HG02884 (cell line): Measurements from ENCODE around the gene MX2.

Experiments used
- ATAC-seq: cut with Tn5 transposase; IDR thresholded peaks from one replicate; pipeline ENCODE4 v1.9.1; 2021; ENCODE audit warnings: mild to moderate bottlenecking, moderate library complexity; ENCODE audit not compliant: unreplicated experiment

MX2 gene

DNA sequence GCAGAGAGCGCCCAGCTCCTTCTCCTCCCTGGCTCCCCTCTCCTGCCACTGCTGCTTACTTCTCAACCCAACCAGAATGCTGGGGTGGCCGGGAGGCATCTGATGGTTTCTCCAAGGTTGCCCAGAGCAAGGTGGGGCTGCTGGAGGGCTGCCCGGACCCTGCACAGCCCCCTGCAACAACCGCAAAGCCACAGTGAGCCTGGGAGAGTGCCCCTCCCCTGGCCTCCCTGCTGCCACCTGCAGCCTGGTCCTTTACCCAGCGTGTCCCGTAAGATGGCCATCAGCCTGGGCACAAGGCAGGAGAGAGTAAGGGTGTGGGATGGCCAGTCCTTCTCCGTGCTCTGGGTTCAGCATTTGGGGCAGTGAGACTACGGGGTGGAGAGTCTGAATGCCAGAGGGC, 17.0 kb downstream of the MX2 start:
- no peak for ATAC-seq

DNA sequence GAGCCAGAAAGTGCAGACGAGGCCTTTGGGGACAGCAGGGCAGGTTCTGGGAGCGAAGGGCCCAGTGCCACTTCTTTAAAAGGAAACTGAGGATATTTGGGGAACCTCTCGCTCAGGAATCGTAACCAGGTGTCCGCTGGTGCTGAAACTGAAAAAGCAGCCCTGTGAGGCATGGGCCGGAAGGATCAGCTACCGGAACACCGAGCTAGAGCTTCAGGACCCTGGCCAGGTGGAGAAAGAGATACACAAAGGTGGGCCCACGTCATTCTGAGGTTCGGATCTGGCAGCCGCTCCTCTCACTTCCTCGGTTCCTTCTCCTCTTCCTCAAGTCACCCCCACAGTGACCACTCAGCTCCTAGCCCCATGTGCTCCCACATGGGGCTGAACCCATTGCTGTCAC, 18.1 kb downstream of the MX2 start:
- no peak for ATAC-seq

DNA sequence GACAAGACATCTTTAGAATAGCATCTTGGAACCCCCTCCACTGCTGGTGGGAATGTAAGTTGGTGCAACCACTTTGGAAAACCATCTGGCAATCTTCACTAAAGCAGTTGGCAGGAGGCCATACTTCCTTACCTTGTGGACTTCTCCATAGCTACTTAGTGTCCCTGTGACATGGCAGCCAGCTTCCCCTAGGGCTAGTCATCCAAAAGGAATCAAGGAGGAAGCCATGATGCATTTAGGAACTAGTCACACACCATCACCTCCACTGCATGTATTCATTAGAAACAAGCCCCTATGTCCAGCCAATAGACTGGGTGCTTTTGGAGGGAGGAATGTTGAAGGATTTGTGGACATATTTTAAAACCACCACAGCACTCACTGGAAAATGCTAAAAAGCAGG, 19.9 kb downstream of the MX2 start:
- no peak for ATAC-seq

DNA sequence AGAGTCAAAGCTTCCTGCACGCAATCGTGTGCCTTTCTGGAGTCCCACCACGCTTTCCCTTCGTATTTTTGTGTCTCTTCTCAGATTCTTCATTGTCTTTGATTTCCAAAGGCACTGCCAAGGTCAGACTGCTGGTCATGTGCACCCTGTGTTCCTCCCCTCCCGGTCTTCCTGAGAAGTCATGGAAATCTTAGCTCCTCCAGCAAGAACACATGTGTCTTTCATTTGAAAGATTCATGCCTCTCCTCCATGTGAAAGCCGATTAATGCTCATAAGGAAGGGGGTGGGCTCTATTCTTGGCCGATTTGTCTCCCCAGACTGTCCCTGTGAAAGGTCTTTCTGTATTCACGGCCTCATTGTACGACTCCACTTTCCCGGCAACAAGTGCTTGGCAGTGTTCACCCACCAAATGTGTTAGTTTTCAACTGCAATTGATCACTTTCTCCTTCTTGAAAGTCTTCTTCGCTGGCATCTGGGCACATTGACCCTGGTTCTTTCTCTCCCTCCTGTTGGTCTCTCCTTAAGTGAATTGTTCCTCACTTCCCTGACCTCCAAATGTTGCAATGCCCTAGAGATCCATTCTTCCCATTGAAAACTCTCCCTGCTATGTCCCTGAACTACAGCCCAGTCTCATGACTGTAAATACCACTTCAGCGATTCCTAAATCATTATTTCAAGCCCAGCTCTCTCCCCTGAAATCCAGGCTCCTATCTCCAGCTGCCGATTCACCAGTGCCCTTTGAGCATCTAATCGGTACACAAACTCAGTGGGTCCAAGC, 25.4 kb downstream of the MX2 start:
- no peak for ATAC-seq

DNA sequence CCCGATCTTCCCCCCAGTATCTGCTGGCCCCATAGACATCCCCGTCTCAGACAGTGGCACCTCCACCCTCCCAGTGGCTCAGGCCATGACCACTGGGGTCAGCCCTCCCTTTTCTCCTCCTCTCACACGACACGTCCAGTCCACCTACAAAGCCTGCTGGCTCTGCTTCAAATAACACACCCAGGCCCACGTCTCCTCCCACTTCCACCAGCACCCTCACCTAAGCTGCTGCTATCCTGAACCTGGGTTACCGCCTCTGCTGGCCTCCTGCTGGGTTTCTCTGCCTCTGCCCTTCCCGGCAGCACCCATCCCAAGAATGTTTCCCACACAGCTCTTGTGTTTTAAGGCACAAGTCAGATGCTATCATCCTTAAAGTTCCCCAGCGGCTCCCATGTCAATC, 26.0 kb downstream of the MX2 start:
- ATAC-seq, result no peak

DNA sequence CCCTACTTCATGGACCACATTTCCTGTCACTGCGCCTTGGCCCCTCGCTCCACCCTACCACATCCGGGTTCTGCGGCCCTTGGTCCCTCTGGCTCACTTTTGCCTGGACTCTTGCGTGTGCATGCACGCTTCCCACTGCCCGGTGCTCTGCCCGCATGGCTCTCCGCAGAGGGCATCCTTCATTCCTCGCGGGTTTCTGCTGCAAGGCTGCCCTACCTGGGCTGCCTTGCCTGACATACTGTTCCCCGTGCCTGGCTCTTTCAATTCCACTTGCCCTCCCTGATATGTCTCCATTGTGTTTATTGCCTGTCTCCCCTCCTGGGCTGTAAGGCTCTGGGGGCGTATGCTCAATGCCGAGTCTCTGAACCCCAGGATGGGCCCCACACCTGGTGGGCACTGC, 26.4 kb downstream of the MX2 start:
- no peak for ATAC-seq

DNA sequence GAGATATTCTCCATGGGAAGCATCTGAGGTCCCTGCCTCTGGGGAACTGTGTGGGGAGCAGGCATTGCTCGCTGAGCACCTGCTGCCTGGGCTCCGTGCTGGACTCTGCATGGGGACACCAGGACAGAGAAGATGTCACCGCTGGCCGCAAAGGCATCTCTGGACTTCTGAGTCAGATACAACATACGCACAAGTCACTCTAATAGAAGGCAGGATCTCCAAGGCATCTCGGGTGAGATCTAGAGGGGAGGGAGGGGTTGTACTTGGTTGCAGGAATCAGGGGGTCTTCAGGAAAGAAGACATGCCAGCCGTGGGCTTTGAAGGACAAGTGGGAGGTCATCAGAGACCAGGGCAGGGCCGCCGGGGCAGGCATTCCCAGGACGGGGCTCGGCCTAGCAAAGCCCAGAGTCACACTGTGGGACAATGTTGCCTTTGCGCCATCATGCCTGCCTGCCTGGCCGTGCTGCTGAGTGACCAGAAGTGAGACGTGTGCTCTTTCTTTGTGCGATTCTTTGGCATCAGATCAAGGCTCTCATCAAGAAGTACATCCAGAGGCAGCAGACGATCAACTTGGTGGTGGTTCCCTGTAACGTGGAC, 28.3 kb downstream of the MX2 start:
- ATAC-seq, result no peak

DNA sequence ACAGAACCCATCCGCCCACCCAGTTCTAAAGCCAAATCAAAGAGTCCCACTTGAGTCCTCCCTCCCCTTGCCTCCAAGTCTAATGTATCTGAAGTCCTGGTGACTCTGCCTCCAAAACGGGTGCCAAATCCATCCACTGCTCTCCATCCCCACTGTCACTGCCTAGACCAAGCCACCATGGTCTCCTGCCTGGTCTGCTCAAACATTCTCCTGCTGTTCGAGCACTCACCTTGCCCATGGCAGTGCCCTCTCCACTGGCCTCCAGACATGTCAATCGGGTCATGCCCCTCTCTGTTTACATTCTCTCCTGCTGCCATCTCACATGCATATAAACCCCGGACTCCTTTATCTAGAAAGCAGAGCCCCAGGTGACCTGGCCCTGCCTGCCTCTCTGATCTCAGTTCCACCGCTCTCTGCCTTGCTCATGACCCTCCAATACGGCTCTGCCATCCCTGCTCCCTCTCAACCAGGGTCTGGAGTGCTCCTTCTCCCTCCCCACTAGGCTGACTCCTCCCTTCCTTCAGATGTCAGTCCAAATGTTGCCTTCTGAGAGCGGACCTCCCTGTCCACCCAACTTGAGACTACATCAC, 32.1 kb downstream of the MX2 start:
- ATAC-seq, result no peak

DNA sequence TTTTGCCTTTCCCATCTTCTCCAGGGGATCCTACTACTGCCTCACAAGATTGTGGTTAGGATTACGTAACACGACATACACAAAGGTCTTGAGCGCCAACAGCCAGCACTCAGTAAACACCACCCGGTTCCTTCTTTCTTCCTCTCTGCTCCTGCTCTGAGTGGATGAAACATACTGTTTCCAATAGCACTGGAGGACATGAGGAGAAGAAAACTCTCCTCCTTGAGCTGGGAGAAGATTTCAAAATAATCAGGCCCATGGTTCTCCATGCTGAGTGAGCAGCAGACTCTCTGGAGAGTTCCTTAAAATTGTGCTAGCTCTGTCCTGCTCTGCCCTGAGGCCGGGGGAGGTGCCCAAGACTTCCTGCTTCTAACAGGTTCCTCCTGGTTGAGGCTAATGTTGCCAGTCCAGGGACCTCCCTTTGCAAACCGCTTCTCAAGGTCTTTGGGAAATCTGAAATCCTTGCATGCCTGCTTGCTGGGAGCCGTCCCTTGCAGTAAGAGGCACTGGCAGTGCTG, 34.8 kb downstream of the MX2 start:
- ATAC-seq, result no peak

DNA sequence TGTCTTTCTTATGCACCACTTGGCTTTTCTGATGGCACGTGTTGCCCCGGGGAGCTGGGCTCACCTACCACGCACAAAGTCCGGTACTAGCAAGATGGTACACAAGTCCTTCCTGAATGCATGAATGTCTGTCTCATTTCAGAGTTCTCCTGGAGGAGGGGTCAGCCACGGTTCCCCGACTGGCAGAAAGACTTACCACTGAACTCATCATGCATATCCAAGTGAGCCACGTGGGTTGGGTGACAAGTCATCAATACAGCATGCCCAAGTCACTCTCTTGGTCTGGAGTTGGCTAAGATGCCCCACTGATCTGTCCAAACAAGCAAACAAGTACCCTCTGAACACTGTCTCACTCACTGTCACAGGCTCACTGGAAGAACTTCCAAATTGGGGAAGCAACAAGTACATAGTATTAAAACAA, 35.7 kb downstream of the MX2 start:
- no peak for ATAC-seq

DNA sequence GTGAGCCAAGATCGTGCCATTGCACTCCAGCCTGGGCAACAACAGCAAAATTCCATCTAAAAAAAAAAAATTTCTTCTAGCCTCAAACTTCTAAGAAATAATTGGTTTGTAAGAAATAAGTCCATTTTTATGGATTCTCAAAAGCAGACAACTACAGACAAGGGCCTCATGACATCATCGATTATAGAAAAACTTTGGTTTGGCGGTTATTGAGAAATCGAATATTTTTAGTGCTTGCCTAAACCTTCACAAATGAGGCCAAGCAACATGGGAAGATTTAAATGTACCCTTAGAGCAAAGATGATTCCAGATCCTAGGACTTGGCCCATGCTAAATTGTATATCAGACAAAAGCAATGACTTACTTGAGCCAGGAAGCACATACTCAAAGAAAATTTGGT, 36.4 kb downstream of the MX2 start:
- no peak for ATAC-seq

DNA sequence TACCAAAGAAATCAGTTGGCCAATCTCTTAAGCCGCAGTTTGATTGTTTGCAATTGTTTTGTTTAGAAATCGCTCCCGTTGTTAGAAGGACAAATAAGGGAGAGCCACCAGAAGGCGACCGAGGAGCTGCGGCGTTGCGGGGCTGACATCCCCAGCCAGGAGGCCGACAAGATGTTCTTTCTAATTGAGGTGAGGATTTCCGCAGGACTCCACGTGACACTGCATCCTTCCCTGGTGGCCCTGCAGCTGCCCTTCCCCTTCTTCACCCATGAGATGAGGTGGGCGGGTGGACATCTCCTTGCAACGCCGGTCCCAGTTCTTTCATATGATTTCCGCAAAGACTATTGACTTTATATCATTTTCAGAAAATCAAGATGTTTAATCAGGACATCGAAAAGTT, 37.0 kb downstream of the MX2 start:
- ATAC-seq, result no peak

DNA sequence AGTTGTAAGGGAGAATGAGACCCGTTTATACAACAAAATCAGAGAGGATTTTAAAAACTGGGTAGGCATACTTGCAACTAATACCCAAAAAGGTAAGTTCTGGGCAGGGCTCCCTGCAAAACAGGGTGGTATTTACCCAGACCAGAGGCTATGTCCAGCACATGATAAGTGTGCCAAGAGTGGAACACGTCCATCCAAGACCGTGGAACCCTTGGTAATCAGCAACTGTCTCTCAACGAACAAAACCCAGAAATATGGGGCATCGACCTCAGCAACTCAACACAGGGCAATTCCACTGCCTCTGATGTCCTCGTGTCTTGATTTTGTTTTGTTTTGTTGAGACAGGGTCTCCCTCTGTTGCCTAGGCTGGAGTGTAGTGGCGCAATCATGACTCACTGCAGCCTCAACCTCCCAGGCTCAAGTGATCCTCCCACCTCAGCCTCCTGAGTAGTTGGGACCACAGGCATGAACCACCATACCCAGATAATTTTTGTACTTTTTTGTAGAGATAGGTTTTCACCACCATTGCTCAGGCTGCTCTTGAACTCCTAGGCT, 37.5 kb downstream of the MX2 start:
- no peak for ATAC-seq

DNA sequence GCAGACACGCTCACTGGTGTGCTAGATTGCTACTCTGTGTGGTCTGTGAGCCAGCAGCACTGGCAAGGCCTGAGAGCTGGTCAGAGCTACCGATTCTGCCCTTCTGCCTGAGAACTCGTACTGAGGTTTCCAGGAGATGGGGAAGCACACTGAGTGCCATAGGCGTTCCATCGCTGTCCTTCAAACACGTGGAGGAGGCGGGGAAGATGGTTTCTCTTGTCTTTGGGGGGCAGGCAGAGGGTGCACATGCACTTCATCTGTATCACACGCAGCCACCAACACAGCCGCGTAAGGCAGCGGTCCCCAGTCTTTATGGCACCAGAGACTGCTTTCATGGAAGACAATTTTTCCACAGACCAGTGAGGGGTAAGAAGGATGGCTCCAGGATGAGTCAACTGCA, 40.4 kb downstream of the MX2 start:
- no peak for ATAC-seq

DNA sequence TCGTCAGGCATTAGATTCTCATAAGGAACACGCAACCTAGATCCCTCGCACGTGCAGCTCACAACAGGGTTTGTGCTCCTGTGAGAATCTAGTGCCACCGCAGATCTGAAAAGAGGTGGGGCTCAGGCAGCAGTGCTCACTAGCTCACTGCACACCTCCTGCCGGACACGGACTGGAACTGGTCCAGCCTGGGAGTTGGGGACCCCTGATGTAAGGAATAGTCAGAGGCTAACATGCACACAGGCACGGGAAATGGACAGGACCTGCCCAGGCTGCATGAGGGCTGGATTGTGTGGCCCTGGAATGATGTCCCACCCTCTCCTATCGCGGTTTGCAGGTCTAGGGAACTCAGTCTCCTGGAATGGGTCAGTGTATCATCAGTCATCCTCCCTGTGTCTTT, 41.0 kb downstream of the MX2 start:
- no peak for ATAC-seq

DNA sequence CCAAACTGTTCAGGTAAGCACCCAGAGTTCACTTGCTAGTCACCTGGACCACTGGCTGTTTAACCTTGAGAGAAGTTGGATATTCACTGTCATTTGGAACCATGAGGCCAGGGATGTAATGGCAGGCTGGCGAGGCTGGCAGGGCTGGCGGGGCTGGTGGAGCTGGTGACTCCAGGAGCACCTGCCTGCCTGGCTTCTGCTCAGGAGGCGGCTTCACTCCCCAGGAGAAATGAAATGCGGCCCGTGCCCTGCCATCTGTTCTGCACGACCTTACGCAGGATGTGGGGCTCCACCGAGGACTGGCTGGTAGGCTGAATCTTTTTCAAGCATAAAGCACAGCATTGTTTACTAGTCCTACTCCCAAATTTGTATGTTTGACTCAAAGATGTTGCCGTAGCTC, 41.5 kb downstream of the MX2 start:
- ATAC-seq, result no peak

DNA sequence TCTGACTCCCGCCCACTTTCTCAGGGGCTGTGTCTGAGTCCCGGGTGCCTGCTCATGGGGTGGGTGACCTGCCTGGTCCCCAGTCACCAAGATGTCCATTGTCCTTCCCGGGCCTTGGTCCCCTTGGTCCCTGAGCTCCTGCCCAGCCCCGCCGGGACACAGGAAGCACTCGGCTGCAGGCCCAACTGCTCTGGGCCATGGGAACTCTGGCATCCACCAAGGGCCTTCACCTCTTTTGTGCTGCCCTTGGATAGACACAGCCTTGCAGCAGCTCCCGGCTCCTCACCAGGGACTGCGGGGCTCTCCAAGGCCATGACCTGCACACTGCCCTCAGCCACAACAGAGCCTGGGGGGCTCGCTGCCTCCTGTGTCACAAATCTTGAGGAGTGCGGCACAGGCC, 42.1 kb downstream of the MX2 start:
- ATAC-seq, result no peak

DNA sequence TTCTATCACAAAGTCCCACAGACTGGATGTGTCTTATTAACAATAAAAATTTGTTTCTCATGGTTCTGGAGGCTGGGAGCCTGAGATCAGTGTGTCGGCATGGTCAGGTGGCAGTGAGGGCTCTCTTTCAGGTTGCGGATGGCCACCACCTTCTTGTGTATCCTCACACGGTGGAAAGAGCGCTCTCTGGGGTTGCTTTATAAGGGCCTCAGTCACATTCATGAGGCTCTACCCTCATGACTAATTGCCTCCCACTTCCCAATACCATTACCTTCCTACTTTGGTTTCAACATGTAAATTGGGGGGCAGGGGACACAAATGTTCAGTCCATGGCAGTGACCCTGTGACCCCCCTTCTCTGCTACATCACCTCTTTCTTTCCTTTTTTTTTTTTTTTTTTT, 43.5 kb downstream of the MX2 start:
- ATAC-seq, result no peak

DNA sequence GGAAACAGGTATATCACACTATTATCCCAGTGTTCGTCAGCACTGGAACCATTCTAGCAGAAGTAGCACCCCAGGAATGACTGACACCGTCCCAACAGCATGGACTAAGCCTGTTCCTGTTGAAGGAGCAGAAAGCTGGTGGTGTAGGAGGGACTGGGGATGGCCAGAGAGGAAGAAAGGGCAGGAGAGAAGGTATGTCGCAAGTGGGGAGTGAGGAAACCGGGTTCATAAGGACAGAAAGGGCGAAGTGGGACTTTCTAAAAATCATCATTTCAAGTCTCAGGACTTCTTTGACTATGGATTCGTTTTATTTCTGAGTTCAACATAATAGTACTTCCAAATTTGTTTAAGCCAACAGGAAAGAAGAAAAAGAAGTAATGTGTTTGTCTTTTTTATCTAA, 44.5 kb downstream of the MX2 start:
- no peak for ATAC-seq

DNA sequence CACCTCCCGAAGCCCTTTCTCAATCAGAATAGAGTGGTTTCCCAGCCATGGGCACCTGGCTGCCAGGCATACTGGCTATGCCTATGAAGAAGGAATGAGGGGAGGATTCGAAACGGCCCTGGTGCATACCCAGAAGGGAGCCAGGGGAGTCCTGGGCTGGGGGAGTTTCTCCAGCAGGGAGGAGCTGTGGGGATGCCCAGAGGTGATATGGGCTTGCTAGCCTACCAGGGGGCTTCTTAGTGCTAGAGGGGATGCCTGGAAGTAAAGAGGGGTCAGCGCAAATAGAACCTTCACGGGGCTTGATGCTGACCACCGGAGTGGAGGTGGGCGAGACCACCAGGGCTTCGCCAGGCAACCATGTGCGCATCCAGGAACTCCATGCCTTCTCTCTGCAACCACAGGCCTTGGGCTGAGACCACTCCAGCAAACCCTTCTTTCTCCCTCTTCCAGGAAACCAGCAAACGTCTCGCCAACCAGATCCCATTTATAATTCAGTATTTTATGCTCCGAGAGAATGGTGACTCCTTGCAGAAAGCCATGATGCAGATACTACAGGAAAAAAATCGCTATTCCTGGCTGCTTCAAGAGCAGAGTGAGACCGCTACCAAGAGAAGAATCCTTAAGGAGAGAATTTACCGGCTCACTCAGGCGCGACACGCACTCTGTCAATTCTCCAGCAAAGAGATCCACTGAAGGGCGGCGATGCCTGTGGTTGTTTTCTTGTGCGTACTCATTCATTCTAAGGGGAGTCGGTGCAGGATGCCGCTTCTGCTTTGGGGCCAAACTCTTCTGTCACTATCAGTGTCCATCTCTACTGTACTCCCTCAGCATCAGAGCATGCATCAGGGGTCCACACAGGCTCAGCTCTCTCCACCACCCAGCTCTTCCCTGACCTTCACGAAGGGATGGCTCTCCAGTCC, 46.0 kb downstream of the MX2 start:
- no peak for ATAC-seq

DNA sequence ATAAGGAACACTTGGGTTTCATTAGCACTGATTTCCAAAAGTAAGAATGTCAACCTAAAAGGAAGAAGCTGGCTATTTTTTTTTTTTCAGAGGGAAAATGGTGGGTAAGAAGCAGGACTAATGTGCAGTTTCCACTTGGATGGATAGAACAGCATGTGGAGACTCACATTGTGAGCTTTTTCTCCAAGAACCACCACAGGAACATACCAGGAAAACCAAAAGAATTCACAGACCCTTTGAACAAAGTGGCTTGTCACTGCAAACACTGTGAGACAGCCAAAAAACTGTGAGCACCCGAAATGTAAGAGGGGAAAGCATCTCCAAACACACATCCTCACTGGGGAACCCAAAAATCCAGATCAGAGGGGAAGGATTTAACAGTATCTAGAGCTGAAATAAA, 48.5 kb downstream of the MX2 start:
- ATAC-seq, result no peak
